CD14-positive monocyte (primary cell): ENCODE results near the gene SALL2. TPM values are rescaled to one million over a fixed set of nuclear protein-coding genes. Genes with fewer than 3 reads are reported as not detected.

Source experiments
- DNase-seq, 3 donors: peaks; one replicate each; pipeline ENCODE4 v3.0.0-alpha.2; 2011 to 2022
- H2AFZ ChIP-seq: 2 replicates; pipeline ENCODE4 v1.6.0; 2012; ENCODE audit warnings: mild to moderate bottlenecking, low read depth, low read length, inconsistent platforms; ENCODE audit not compliant: insufficient read depth, poor library complexity, severe bottlenecking
- H3K27ac ChIP-seq, 2 donors: 1 replicate in 1 of 2; 2 replicates in 1 of 2; pipeline ENCODE4 v1.5.1; 2012 to 2013; ENCODE audit warnings: low read length in 2 of 2, control low read depth in 1 of 2, inconsistent platforms in 1 of 2, low read depth in 1 of 2, mild to moderate bottlenecking in 1 of 2
- H3K27me3 ChIP-seq, 2 donors: one replicate each; pipeline versions ENCODE4 v1.6.0 to v1.6.1; 2011 to 2013; ENCODE audit warnings: low read length in 2 of 2; ENCODE audit not compliant: control insufficient read depth in 2 of 2, insufficient read depth in 2 of 2
- H3K36me3 ChIP-seq, 2 donors: replicated peaks in 1 of 2; 1 replicate in 1 of 2; 2 replicates in 1 of 2; pipeline versions ENCODE4 v1.5.1 to v1.6.1; 2012 to 2013; ENCODE audit warnings: low read length in 2 of 2, control low read depth in 1 of 2, inconsistent platforms in 1 of 2, mild to moderate bottlenecking in 1 of 2; ENCODE audit not compliant: insufficient read depth in 2 of 2, control insufficient read depth in 1 of 2
- H3K4me1 ChIP-seq, 2 donors: 1 replicate in 1 of 2; 2 replicates in 1 of 2; pipeline versions ENCODE4 v1.5.1 to v1.6.1; 2012 to 2013; ENCODE audit warnings: low read length in 2 of 2, control low read depth in 1 of 2, inconsistent platforms in 1 of 2, mild to moderate bottlenecking in 1 of 2, moderate library complexity in 1 of 2; ENCODE audit not compliant: insufficient read depth in 2 of 2, control insufficient read depth in 1 of 2
- H3K4me2 ChIP-seq: replicated peaks from 2 replicates; pipeline ENCODE3; 2012; ENCODE audit warnings: low read length, moderate library complexity, mild to moderate bottlenecking; ENCODE audit not compliant: poor library complexity, severe bottlenecking; ENCODE audit errors: extremely low read depth
- H3K4me3 ChIP-seq, 3 experiments: fragments of 200-600 bp in 1 of 3; sonication (generic) in 1 of 3; replicated peaks in 1 of 3; 1 replicate in 2 of 3; 2 replicates in 1 of 3; pipeline ENCODE4 v1.5.1; 2011 to 2013; ENCODE audit warnings: low read length in 3 of 3, mild to moderate bottlenecking in 3 of 3, control low read depth in 2 of 3, low read depth in 2 of 3, inconsistent platforms in 1 of 3, moderate library complexity in 1 of 3
- H3K79me2 ChIP-seq: 2 replicates; pipeline ENCODE4 v1.6.0; 2012; ENCODE audit warnings: mild to moderate bottlenecking, control low read depth, inconsistent platforms, low read length, moderate library complexity; ENCODE audit not compliant: insufficient read depth
- H3K9ac ChIP-seq: 2 replicates; pipeline ENCODE4 v1.6.0; 2017; ENCODE audit warnings: low read length, mild to moderate bottlenecking; ENCODE audit not compliant: insufficient read depth, poor library complexity, severe bottlenecking
- H3K9me3 ChIP-seq, 2 donors: replicated peaks in 1 of 2; 1 replicate in 1 of 2; 2 replicates in 1 of 2; pipeline versions ENCODE4 v1.5.1 to v1.6.1; 2012 to 2013; ENCODE audit warnings: low read length in 2 of 2, control low read depth in 1 of 2; ENCODE audit not compliant: control insufficient read depth in 1 of 2, insufficient read depth in 1 of 2
- H4K20me1 ChIP-seq: 2 replicates; pipeline ENCODE4 v1.6.0; 2012; ENCODE audit warnings: mild to moderate bottlenecking, low read length, control low read depth, moderate library complexity; ENCODE audit not compliant: insufficient read depth
- H3K27ac Mint-ChIP-seq, 7 donors: one replicate each; pipeline ENCODE4 v1.8.0; 2020; ENCODE audit warnings: mild to moderate bottlenecking in 7 of 7, mixed read lengths in 7 of 7, moderate library complexity in 6 of 7, inconsistent platforms in 2 of 7
- H3K27me3 Mint-ChIP-seq, 3 donors: one replicate each; pipeline ENCODE4 v1.8.0; 2021 to 2022; ENCODE audit warnings: low read depth in 3 of 3, mild to moderate bottlenecking in 3 of 3, mixed read lengths in 3 of 3, moderate library complexity in 3 of 3, inconsistent platforms in 1 of 3
- H3K36me3 Mint-ChIP-seq, 2 donors: one replicate each; pipeline ENCODE4 v1.8.0; 2020; ENCODE audit warnings: mixed read lengths in 2 of 2, inconsistent platforms in 1 of 2, mild to moderate bottlenecking in 1 of 2
- H3K4me1 Mint-ChIP-seq: one replicate; pipeline ENCODE4 v1.8.0; 2020; ENCODE audit warnings: mild to moderate bottlenecking, mixed read lengths
- H3K4me3 Mint-ChIP-seq, 2 donors: one replicate each; pipeline ENCODE4 v1.8.0; 2020; ENCODE audit warnings: mild to moderate bottlenecking in 2 of 2, mixed read lengths in 2 of 2, moderate library complexity in 1 of 2
- H3K9me3 Mint-ChIP-seq, 7 donors: one replicate each; pipeline ENCODE4 v1.8.0; 2020 to 2022; ENCODE audit warnings: mixed read lengths in 7 of 7, mild to moderate bottlenecking in 6 of 7, moderate library complexity in 6 of 7, inconsistent platforms in 2 of 7
- WGBS: methylation state at CpG from one replicate; pipeline ENCODE4 v1.1.5; 2013; ENCODE audit warnings: missing lambda C conversion rate; ENCODE audit not compliant: insufficient coverage; 5-methylcytosine and 5-hydroxymethylcytosine counted together
- intact Hi-C, 2 donors: fragments of 100-400 bp; cut with micrococcal nuclease; formaldehyde crosslinking; loops; one replicate each; pipeline versions ENCODE4 v1.15.0 to v1.15.1; 2023
- polyA plus RNA-seq, 3 donors: library from polyadenylated mRNA; depleted of rRNA in 1 of 3; unstranded in 2 of 3; stranded (reverse) in 1 of 3; fragments of 300-500 nt in 2 of 3; fragments of >200 nt in 1 of 3; fragmentation: Illumina TruSeq in 2 of 3; gene quantifications; 1 replicate in 2 of 3; 2 replicates in 1 of 3; pipeline ENCODE4 v1.2.3, GENCODE V29; 2012 to 2021
- TF ChIP-seq, protein P1 (sequence below): fragments of 200-600 bp; IDR thresholded peaks from one replicate; pipeline ENCODE4 v1.8.0; 2022; ENCODE audit warnings: antibody characterized with exemption, mild to moderate bottlenecking

SALL2 gene
- polyA plus RNA-seq, 3 donors = not detected

DNA sequence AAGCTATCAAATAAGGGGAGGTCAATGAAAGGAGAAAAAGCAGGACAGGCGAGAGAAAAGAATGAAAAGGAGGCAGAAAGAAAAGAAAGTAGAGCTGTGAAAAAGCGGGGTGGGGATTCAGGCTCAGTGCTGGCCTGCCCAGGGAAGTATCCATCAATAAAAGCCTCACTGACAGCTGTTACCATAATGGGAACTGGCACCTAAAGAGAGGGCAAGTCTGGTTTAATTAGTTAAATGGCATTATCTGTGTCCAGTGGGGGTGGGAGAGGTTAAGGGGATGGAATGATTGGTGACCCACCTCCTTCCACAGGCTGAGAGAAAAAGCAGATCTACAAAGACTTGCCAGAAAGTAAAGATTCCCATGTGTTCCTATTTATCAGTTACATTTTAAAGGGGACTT lies 7.4 kb downstream of the SALL2 start:
- no peaks in the 10 kb centered on the region for H3K36me3 ChIP-seq
- H3K9ac ChIP-seq = no peak overlapping the region
- no peaks in the 10 kb centered on the region for H3K9me3 ChIP-seq
- H2AFZ ChIP-seq = no peak overlapping the region
- peaks cover 0 to 5% (median 0%) of the 10 kb centered on the region in 7 donors for H3K9me3 Mint-ChIP-seq
- H3K36me3 Mint-ChIP-seq = no peaks in the 10 kb centered on the region
- no peak overlapping the region for H3K27ac Mint-ChIP-seq
- intact Hi-C loops = loop anchor here in 1 of 2 donors (10.0 kb wide), 1 partner anchor 84 kb away; no protein-coding TSS in a partner anchor
- H3K27ac ChIP-seq = no peak overlapping the region
- no peaks in the 10 kb centered on the region for H3K27me3 ChIP-seq
- no CpG with 5 or more reads among the region's 2 CpGs for whole genome bisulfite sequencing
- no peak overlapping the region for H3K4me3 Mint-ChIP-seq
- no peaks in the 10 kb centered on the region for H3K4me1 ChIP-seq
- peaks cover 10 to 23% (median 19%) of the 10 kb centered on the region in 3 donors for H3K27me3 Mint-ChIP-seq
- H4K20me1 ChIP-seq = no peaks in the 10 kb centered on the region
- no peak overlapping the region for H3K4me3 ChIP-seq
- H3K4me1 Mint-ChIP-seq = no peaks in the 10 kb centered on the region
- H3K79me2 ChIP-seq = no peaks in the 10 kb centered on the region
- DNase-seq = no peak
- no peak overlapping the region for H3K4me2 ChIP-seq
- TF ChIP-seq, protein P1, sequence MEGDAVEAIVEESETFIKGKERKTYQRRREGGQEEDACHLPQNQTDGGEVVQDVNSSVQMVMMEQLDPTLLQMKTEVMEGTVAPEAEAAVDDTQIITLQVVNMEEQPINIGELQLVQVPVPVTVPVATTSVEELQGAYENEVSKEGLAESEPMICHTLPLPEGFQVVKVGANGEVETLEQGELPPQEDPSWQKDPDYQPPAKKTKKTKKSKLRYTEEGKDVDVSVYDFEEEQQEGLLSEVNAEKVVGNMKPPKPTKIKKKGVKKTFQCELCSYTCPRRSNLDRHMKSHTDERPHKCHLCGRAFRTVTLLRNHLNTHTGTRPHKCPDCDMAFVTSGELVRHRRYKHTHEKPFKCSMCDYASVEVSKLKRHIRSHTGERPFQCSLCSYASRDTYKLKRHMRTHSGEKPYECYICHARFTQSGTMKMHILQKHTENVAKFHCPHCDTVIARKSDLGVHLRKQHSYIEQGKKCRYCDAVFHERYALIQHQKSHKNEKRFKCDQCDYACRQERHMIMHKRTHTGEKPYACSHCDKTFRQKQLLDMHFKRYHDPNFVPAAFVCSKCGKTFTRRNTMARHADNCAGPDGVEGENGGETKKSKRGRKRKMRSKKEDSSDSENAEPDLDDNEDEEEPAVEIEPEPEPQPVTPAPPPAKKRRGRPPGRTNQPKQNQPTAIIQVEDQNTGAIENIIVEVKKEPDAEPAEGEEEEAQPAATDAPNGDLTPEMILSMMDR = no peak

DNA sequence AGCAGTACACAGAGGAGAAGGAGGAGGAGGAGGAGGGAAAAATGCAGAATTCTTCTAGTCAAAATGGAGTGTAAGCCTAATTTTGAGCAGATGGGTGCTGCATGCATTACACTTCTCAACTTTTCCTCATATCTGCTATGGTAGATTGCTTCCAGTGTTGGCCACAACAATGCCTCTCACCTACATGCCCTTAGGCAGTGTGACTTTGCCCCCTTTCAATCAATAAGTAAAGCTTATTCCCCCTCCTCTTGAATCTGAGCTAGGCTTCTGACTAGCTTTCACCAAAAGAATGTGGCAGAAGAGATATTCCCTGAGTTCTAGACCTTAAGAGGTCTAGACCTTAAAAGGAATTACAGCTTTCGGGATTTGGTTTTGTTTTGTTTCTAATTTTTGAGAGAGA lies 11.8 kb downstream of the SALL2 start:
- no peak for DNase-seq
- H3K4me1 ChIP-seq = peaks cover 16 to 21% of the 10 kb centered on the region in 2 donors
- Mint-ChIP-seq H3K27me3 (peaks cover 10 to 12% (median 11%) of the 10 kb centered on the region in 3 donors), H3K4me3 (no peak overlapping the region), H3K4me1 (peaks cover 15% of the 10 kb centered on the region), H3K36me3 (peaks cover 0 to 3% of the 10 kb centered on the region in 2 donors), H3K9me3 (peaks cover 0 to 11% (median 7%) of the 10 kb centered on the region in 7 donors), H3K27ac (peak overlapping the region in 1 of 7 donors; percentile 4)
- no peak overlapping the region for H3K27ac ChIP-seq
- no peaks in the 10 kb centered on the region for H4K20me1 ChIP-seq
- no peak overlapping the region for H3K9ac ChIP-seq
- H3K4me2 ChIP-seq = no peak overlapping the region
- no peaks in the 10 kb centered on the region for H3K9me3 ChIP-seq
- TF ChIP-seq, protein P1 = no peak
- no peaks in the 10 kb centered on the region for H3K36me3 ChIP-seq
- H2AFZ ChIP-seq = peak overlapping the region; percentile 42
- no peak overlapping the region for H3K4me3 ChIP-seq
- intact Hi-C loops = loop anchor here (5.0 to 10.0 kb wide), 2 partner anchors 57 to 80 kb away; partner anchors contain the start of gene CHD8 (in 1 of the 2)
- WGBS = 100% methylated on average over 1 of the region's 1 CpG
- H3K79me2 ChIP-seq = peaks cover 15% of the 10 kb centered on the region
- no peaks in the 10 kb centered on the region for H3K27me3 ChIP-seq
